CD14-positive monocyte (primary cell): Measurements from ENCODE around the gene MAP3K7CL. TPM values are rescaled to one million over a fixed set of nuclear protein-coding genes. Genes with fewer than 3 reads are reported as not detected.

Source experiments
- DNase-seq, 3 donors: peaks; one replicate each; pipeline ENCODE4 v3.0.0-alpha.2; 2011 to 2022
- H2AFZ ChIP-seq: 2 replicates; pipeline ENCODE4 v1.6.0; 2012; ENCODE audit warnings: mild to moderate bottlenecking, low read depth, low read length, inconsistent platforms; ENCODE audit not compliant: insufficient read depth, poor library complexity, severe bottlenecking
- H3K27ac ChIP-seq, 2 donors: 1 replicate in 1 of 2; 2 replicates in 1 of 2; pipeline ENCODE4 v1.5.1; 2012 to 2013; ENCODE audit warnings: low read length in 2 of 2, control low read depth in 1 of 2, inconsistent platforms in 1 of 2, low read depth in 1 of 2, mild to moderate bottlenecking in 1 of 2
- H3K27me3 ChIP-seq, 2 donors: one replicate each; pipeline versions ENCODE4 v1.6.0 to v1.6.1; 2011 to 2013; ENCODE audit warnings: low read length in 2 of 2; ENCODE audit not compliant: control insufficient read depth in 2 of 2, insufficient read depth in 2 of 2
- H3K36me3 ChIP-seq, 2 donors: replicated peaks in 1 of 2; 1 replicate in 1 of 2; 2 replicates in 1 of 2; pipeline versions ENCODE4 v1.5.1 to v1.6.1; 2012 to 2013; ENCODE audit warnings: low read length in 2 of 2, control low read depth in 1 of 2, inconsistent platforms in 1 of 2, mild to moderate bottlenecking in 1 of 2; ENCODE audit not compliant: insufficient read depth in 2 of 2, control insufficient read depth in 1 of 2
- H3K4me1 ChIP-seq, 2 donors: 1 replicate in 1 of 2; 2 replicates in 1 of 2; pipeline versions ENCODE4 v1.5.1 to v1.6.1; 2012 to 2013; ENCODE audit warnings: low read length in 2 of 2, control low read depth in 1 of 2, inconsistent platforms in 1 of 2, mild to moderate bottlenecking in 1 of 2, moderate library complexity in 1 of 2; ENCODE audit not compliant: insufficient read depth in 2 of 2, control insufficient read depth in 1 of 2
- H3K4me2 ChIP-seq: replicated peaks from 2 replicates; pipeline ENCODE3; 2012; ENCODE audit warnings: low read length, moderate library complexity, mild to moderate bottlenecking; ENCODE audit not compliant: poor library complexity, severe bottlenecking; ENCODE audit errors: extremely low read depth
- H3K4me3 ChIP-seq, 3 experiments: fragments of 200-600 bp in 1 of 3; sonication (generic) in 1 of 3; replicated peaks in 1 of 3; 1 replicate in 2 of 3; 2 replicates in 1 of 3; pipeline ENCODE4 v1.5.1; 2011 to 2013; ENCODE audit warnings: low read length in 3 of 3, mild to moderate bottlenecking in 3 of 3, control low read depth in 2 of 3, low read depth in 2 of 3, inconsistent platforms in 1 of 3, moderate library complexity in 1 of 3
- H3K79me2 ChIP-seq: 2 replicates; pipeline ENCODE4 v1.6.0; 2012; ENCODE audit warnings: mild to moderate bottlenecking, control low read depth, inconsistent platforms, low read length, moderate library complexity; ENCODE audit not compliant: insufficient read depth
- H3K9ac ChIP-seq: 2 replicates; pipeline ENCODE4 v1.6.0; 2017; ENCODE audit warnings: low read length, mild to moderate bottlenecking; ENCODE audit not compliant: insufficient read depth, poor library complexity, severe bottlenecking
- H3K9me3 ChIP-seq, 2 donors: replicated peaks in 1 of 2; 1 replicate in 1 of 2; 2 replicates in 1 of 2; pipeline versions ENCODE4 v1.5.1 to v1.6.1; 2012 to 2013; ENCODE audit warnings: low read length in 2 of 2, control low read depth in 1 of 2; ENCODE audit not compliant: control insufficient read depth in 1 of 2, insufficient read depth in 1 of 2
- H4K20me1 ChIP-seq: 2 replicates; pipeline ENCODE4 v1.6.0; 2012; ENCODE audit warnings: mild to moderate bottlenecking, low read length, control low read depth, moderate library complexity; ENCODE audit not compliant: insufficient read depth
- H3K27ac Mint-ChIP-seq, 7 donors: one replicate each; pipeline ENCODE4 v1.8.0; 2020; ENCODE audit warnings: mild to moderate bottlenecking in 7 of 7, mixed read lengths in 7 of 7, moderate library complexity in 6 of 7, inconsistent platforms in 2 of 7
- H3K27me3 Mint-ChIP-seq, 3 donors: one replicate each; pipeline ENCODE4 v1.8.0; 2021 to 2022; ENCODE audit warnings: low read depth in 3 of 3, mild to moderate bottlenecking in 3 of 3, mixed read lengths in 3 of 3, moderate library complexity in 3 of 3, inconsistent platforms in 1 of 3
- H3K36me3 Mint-ChIP-seq, 2 donors: one replicate each; pipeline ENCODE4 v1.8.0; 2020; ENCODE audit warnings: mixed read lengths in 2 of 2, inconsistent platforms in 1 of 2, mild to moderate bottlenecking in 1 of 2
- H3K4me1 Mint-ChIP-seq: one replicate; pipeline ENCODE4 v1.8.0; 2020; ENCODE audit warnings: mild to moderate bottlenecking, mixed read lengths
- H3K4me3 Mint-ChIP-seq, 2 donors: one replicate each; pipeline ENCODE4 v1.8.0; 2020; ENCODE audit warnings: mild to moderate bottlenecking in 2 of 2, mixed read lengths in 2 of 2, moderate library complexity in 1 of 2
- H3K9me3 Mint-ChIP-seq, 7 donors: one replicate each; pipeline ENCODE4 v1.8.0; 2020 to 2022; ENCODE audit warnings: mixed read lengths in 7 of 7, mild to moderate bottlenecking in 6 of 7, moderate library complexity in 6 of 7, inconsistent platforms in 2 of 7
- CTCF ChIP-seq: fragments of 200-600 bp; IDR thresholded peaks from one replicate; pipeline ENCODE4 v1.8.0; 2022; ENCODE audit warnings: antibody characterized with exemption, mild to moderate bottlenecking
- WGBS: methylation state at CpG from one replicate; pipeline ENCODE4 v1.1.5; 2013; ENCODE audit warnings: missing lambda C conversion rate; ENCODE audit not compliant: insufficient coverage; 5-methylcytosine and 5-hydroxymethylcytosine counted together
- intact Hi-C, 2 donors: fragments of 100-400 bp; cut with micrococcal nuclease; formaldehyde crosslinking; loops; one replicate each; pipeline versions ENCODE4 v1.15.0 to v1.15.1; 2023
- polyA plus RNA-seq, 3 donors: library from polyadenylated mRNA; depleted of rRNA in 1 of 3; unstranded in 2 of 3; stranded (reverse) in 1 of 3; fragments of 300-500 nt in 2 of 3; fragments of >200 nt in 1 of 3; fragmentation: Illumina TruSeq in 2 of 3; gene quantifications; 1 replicate in 2 of 3; 2 replicates in 1 of 3; pipeline ENCODE4 v1.2.3, GENCODE V29; 2012 to 2021

The MAP3K7CL gene
- polyA plus RNA-seq, 3 donors, result 14.6 to 15.8 (median 15.7) TPM

DNA sequence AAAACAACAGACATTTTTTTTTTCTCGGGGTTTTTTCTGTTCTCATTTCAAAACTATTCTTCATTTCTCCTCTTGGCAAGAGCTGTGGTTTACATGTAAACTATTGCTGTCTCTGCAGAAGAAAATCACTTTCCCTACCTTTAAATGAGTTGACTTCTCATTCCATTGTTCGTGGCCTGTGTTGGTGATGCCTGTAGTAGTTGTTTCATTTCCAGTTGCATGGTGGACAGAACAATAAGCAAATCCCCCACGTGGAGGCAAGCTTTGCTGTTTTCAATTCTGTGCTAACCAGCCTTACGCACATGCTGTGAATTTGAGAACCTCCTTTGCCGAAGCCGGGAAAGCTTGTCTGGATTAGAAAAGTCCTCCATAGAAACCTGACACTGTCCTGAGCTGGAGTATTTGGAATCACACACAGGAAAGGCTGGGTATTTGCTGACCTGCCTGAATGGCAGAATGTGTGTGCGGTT, 26.2 kb upstream of the MAP3K7CL start:
- TF ChIP-seq CTCF, result no peak
- WGBS, result 95% methylated on average over 4 of the region's 7 CpGs
- no peaks in the 10 kb centered on the region for H3K9me3 ChIP-seq
- H3K9ac ChIP-seq, result no peak overlapping the region
- H3K4me2 ChIP-seq, result no peak overlapping the region
- no peaks in the 10 kb centered on the region for H3K36me3 ChIP-seq
- intact Hi-C loops, result loop anchor here in 1 of 2 donors (5.0 kb wide), 1 partner anchor 58 kb away; no protein-coding TSS in a partner anchor
- H3K36me3 Mint-ChIP-seq, result peaks cover 8 to 9% of the 10 kb centered on the region in 2 donors
- H4K20me1 ChIP-seq, result no peaks in the 10 kb centered on the region
- H2AFZ ChIP-seq, result no peak overlapping the region
- H3K4me1 Mint-ChIP-seq, result peaks cover 23% of the 10 kb centered on the region
- peak overlapping the region in 4 of 7 donors; percentile 3 to 77 (median 16) for H3K27ac Mint-ChIP-seq
- no peak overlapping the region for H3K4me3 Mint-ChIP-seq
- no peak for DNase-seq
- H3K79me2 ChIP-seq, result no peaks in the 10 kb centered on the region
- H3K27ac ChIP-seq, result no peak overlapping the region
- no peaks in the 10 kb centered on the region for H3K27me3 ChIP-seq
- H3K4me3 ChIP-seq, result no peak overlapping the region
- peaks cover 0 to 3% (median 0%) of the 10 kb centered on the region in 3 donors for H3K27me3 Mint-ChIP-seq
- peaks cover 0 to 3% (median 0%) of the 10 kb centered on the region in 7 donors for H3K9me3 Mint-ChIP-seq
- H3K4me1 ChIP-seq, result peaks cover 14 to 19% of the 10 kb centered on the region in 2 donors

GRCh38 chr21:29105218-29105617, 25.2 kb upstream of the MAP3K7CL start:
- no peak for DNase-seq
- H3K4me1 ChIP-seq, result peaks cover 10 to 11% of the 10 kb centered on the region in 2 donors
- no peak overlapping the region for H3K4me3 Mint-ChIP-seq
- peaks cover 16% of the 10 kb centered on the region for H3K4me1 Mint-ChIP-seq
- no peaks in the 10 kb centered on the region for H3K79me2 ChIP-seq
- no peaks in the 10 kb centered on the region for H3K9me3 ChIP-seq
- H3K27me3 ChIP-seq, result no peaks in the 10 kb centered on the region
- TF ChIP-seq CTCF, result no peak
- no peaks in the 10 kb centered on the region for H3K36me3 ChIP-seq
- intact Hi-C loops, result no loop called here
- WGBS, result 100% methylated on average over 1 of the region's 3 CpGs
- no peak overlapping the region for H2AFZ ChIP-seq
- H3K27me3 Mint-ChIP-seq, result peaks cover 0 to 3% (median 0%) of the 10 kb centered on the region in 3 donors
- peaks cover 8 to 9% of the 10 kb centered on the region in 2 donors for H3K36me3 Mint-ChIP-seq
- H3K27ac Mint-ChIP-seq, result peak overlapping the region in 1 of 7 donors; percentile 37
- H3K4me3 ChIP-seq, result no peak overlapping the region
- H3K27ac ChIP-seq, result no peak overlapping the region
- H3K9ac ChIP-seq, result no peak overlapping the region
- peaks cover 0 to 3% (median 0%) of the 10 kb centered on the region in 7 donors for H3K9me3 Mint-ChIP-seq
- H4K20me1 ChIP-seq, result no peaks in the 10 kb centered on the region
- H3K4me2 ChIP-seq, result no peak overlapping the region
